ENCODE data around the gene ZNF165.
"Not testable (repeated sequence)": the region's sequence is repeated elsewhere in the genome, so short reads cannot be mapped to it uniquely, and the experiment has no call there.

ZNF165 gene

GRCh38 chr6:28118217-28118616 is 37.8 kb downstream of the ZNF165 start:
- no peak for DNase-seq

GRCh38 chr6:28121876-28122275 is 41.5 kb downstream of the ZNF165 start:
- H3K4me1 ChIP-seq: no peaks in the 10 kb centered on the region
- no peak for DNase-seq
- no peaks in the 10 kb centered on the region for H3K27me3 ChIP-seq
- peaks cover 9% of the 10 kb centered on the region for H3K36me3 ChIP-seq
- no peak overlapping the region for H3K4me3 ChIP-seq (ENCODE audit: low read depth, low read length)
- H3K9me3 ChIP-seq: no peaks in the 10 kb centered on the region
- no peak for TF ChIP-seq CTCF (IDR thresholded peaks at IDR 0.05; ENCODE audit: low read depth, low read length)

More at GRCh38 chr6:28118217-28118616, 37.8 kb downstream of the ZNF165 start:
- Histone ChIP-seq H3K36me3 (peaks cover 17% of the 10 kb centered on the region), H3K4me1 (no peaks in the 10 kb centered on the region), H3K4me3 (ENCODE audit: low read depth, low read length) (no peak overlapping the region), H3K27me3 (no peaks in the 10 kb centered on the region), H3K9me3 (no peaks in the 10 kb centered on the region)
- TF ChIP-seq CTCF (IDR thresholded peaks at IDR 0.05; ENCODE audit: low read depth, low read length): no peak

- H3K36me3 ChIP-seq; H3K4me1 ChIP-seq; DNase-seq; H3K9me3 ChIP-seq; H3K4me3 ChIP-seq (ENCODE audit: low read depth, low read length); H3K27me3 ChIP-seq: not testable (repeated sequence)
Measured at GRCh38 chr6:28122283-28122682, 41.9 kb downstream of the ZNF165 start.

GRCh38 chr6:28124350-28124970 is 44.1 kb downstream of the ZNF165 start, which contains the start of gene ZSCAN16:
Gene ZSCAN16 (plus strand): TSS chr6:28124609. CDS start chr6:28125444, 835 bp downstream.
- Histone ChIP-seq H3K9me3 (no peaks in the 10 kb centered on the region), H3K4me1 (no peaks in the 10 kb centered on the region), H3K36me3 (peaks cover 12% of the 10 kb centered on the region), H3K4me3 (ENCODE audit: low read depth, low read length) (peak within 1 kb of the TSS; percentile 87), H3K27me3 (no peaks in the 10 kb centered on the region)
- TF ChIP-seq CTCF (IDR thresholded peaks at IDR 0.05; ENCODE audit: low read depth, low read length): no peak
- peak; percentile 89 for DNase-seq

GRCh38 chr6:28124971-28125353 is 44.6 kb downstream of the ZNF165 start:
- Histone ChIP-seq H3K4me1 (no peaks in the 10 kb centered on the region), H3K4me3 (ENCODE audit: low read depth, low read length) (peak overlapping the region; percentile 87), H3K36me3 (peaks cover 15% of the 10 kb centered on the region), H3K9me3 (no peaks in the 10 kb centered on the region), H3K27me3 (no peaks in the 10 kb centered on the region)
- no peak for DNase-seq
- TF ChIP-seq CTCF (IDR thresholded peaks at IDR 0.05; ENCODE audit: low read depth, low read length): no peak

- Histone ChIP-seq H3K9me3 (no peaks in the 10 kb centered on the region), H3K4me1 (no peaks in the 10 kb centered on the region), H3K27me3 (no peaks in the 10 kb centered on the region), H3K4me3 (ENCODE audit: low read depth, low read length) (no peak overlapping the region; the same call in 1 of the 2 replicates), H3K36me3 (peaks cover 18% of the 10 kb centered on the region)
- no peak for TF ChIP-seq CTCF (IDR thresholded peaks at IDR 0.05; ENCODE audit: low read depth, low read length)
- DNase-seq: no peak
Measured at GRCh38 chr6:28125401-28125800, 45.0 kb downstream of the ZNF165 start.

Measured in BE2C (cell line).